H1 (cell line): Measurements from ENCODE around the gene AP2A2. TPM values are rescaled to one million over a fixed set of nuclear protein-coding genes. Genes with fewer than 3 reads are reported as not detected.

ENCODE experiments used
- CTCF ChIA-PET: fragments of 300-600 bp; sonication (Branson Sonifier 250); formaldehyde crosslinking; loops from one replicate; lab custom pipeline; 2021; ENCODE audit not compliant: partially characterized antibody; lab: Charles Lee
- POLR2A ChIA-PET: fragments of 300-600 bp; sonication (Branson Sonifier 250); formaldehyde crosslinking; loops from one replicate; lab custom pipeline; 2021; ENCODE audit warnings: inconsistent platforms; ENCODE audit not compliant: partially characterized antibody; lab: Charles Lee
- DNase-seq, 2 experiments: peaks; one replicate each; pipeline versions ENCODE4 v3.0.0 to v3.0.0-alpha.2; 2010 to 2022; ENCODE audit warnings: low spot score in 2 of 2, low read depth in 1 of 2, mixed read lengths in 1 of 2
- FAIRE-seq: peaks from 2 replicates; lab custom pipeline; 2011; peaks lifted over from hg19 to GRCh38; lab: Jason Lieb, UNC
- H2AFZ ChIP-seq: 2 replicates; pipeline ENCODE4 v1.8.1; 2012; ENCODE audit warnings: low read length, inconsistent platforms
- H2AK5ac ChIP-seq: 2 replicates; pipeline ENCODE4 v1.6.1; 2013; ENCODE audit warnings: low read depth, low read length
- H2BK120ac ChIP-seq: replicated peaks from 2 replicates; pipeline ENCODE3; 2013; ENCODE audit warnings: low read depth, low read length, inconsistent platforms
- H2BK12ac ChIP-seq: 2 replicates; pipeline ENCODE4 v1.6.1; 2013; ENCODE audit warnings: low read depth, low read length
- H2BK15ac ChIP-seq: 2 replicates; pipeline ENCODE4 v1.6.1; 2013; ENCODE audit warnings: low read length
- H2BK20ac ChIP-seq: 2 replicates; pipeline ENCODE4 v1.6.1; 2013; ENCODE audit warnings: low read length
- H2BK5ac ChIP-seq: 2 replicates; pipeline ENCODE4 v1.6.1; 2013; ENCODE audit warnings: low read depth, low read length
- H3K14ac ChIP-seq: 2 replicates; pipeline ENCODE4 v1.6.1; 2013; ENCODE audit warnings: inconsistent platforms; ENCODE audit not compliant: insufficient read length
- H3K18ac ChIP-seq: 2 replicates; pipeline ENCODE4 v1.6.1; 2013; ENCODE audit warnings: low read length; ENCODE audit errors: extremely low read depth
- H3K23ac ChIP-seq: 2 replicates; pipeline ENCODE4 v1.6.1; 2013; ENCODE audit warnings: inconsistent platforms; ENCODE audit not compliant: insufficient read length
- H3K23me2 ChIP-seq: 2 replicates; pipeline ENCODE4 v1.6.1; 2013; ENCODE audit warnings: low read depth, low read length
- H3K27ac ChIP-seq: 2 replicates; pipeline ENCODE4 v1.6.1; 2011; ENCODE audit warnings: low read depth, low read length, inconsistent platforms
- H3K27me3 ChIP-seq, 4 experiments: replicated peaks in 1 of 4; 1 replicate in 1 of 4; 2 replicates in 3 of 4; pipeline versions ENCODE4 v1.6.1 to v1.8.1; 2011 to 2013; ENCODE audit warnings: low read length in 3 of 4, mild to moderate bottlenecking in 3 of 4, inconsistent platforms in 2 of 4, mixed read lengths in 2 of 4, moderate library complexity in 1 of 4; ENCODE audit not compliant: control insufficient read depth in 3 of 4, insufficient read depth in 3 of 4; ENCODE audit errors: extremely low read depth in 1 of 4
- H3K36me3 ChIP-seq, 4 experiments: 2 replicates each; pipeline versions ENCODE4 v1.6.1 to v1.8.1; 2011 to 2013; ENCODE audit warnings: mild to moderate bottlenecking in 4 of 4, low read length in 3 of 4, moderate library complexity in 2 of 4, control low read depth in 1 of 4, inconsistent platforms in 1 of 4; ENCODE audit not compliant: insufficient read depth in 4 of 4, control insufficient read depth in 2 of 4
- H3K4ac ChIP-seq: replicated peaks from 2 replicates; pipeline ENCODE3; 2013; ENCODE audit warnings: low read length, low read depth, mixed read lengths, inconsistent platforms; ENCODE audit not compliant: insufficient read length
- H3K4me1 ChIP-seq, 4 experiments: replicated peaks in 1 of 4; 1 replicate in 1 of 4; 2 replicates in 3 of 4; pipeline versions ENCODE4 v1.6.1 to v1.8.1; 2011 to 2013; ENCODE audit warnings: low read length in 3 of 4, inconsistent platforms in 2 of 4, mixed read lengths in 1 of 4; ENCODE audit not compliant: insufficient read depth in 4 of 4, control insufficient read depth in 3 of 4
- H3K4me2 ChIP-seq, 2 experiments: 2 replicates each; pipeline versions ENCODE4 v1.6.1 to v1.8.1; 2011 to 2013; ENCODE audit warnings: low read depth in 2 of 2, low read length in 2 of 2, control low read depth in 1 of 2, inconsistent platforms in 1 of 2, mild to moderate bottlenecking in 1 of 2; ENCODE audit not compliant: insufficient read depth in 1 of 2
- H3K4me3 ChIP-seq, 4 experiments: fragments of 200-600, 300-600 bp in 1 of 4; sonication (generic), shearing (Covaris generic), sonication (Bioruptor Twin) in 1 of 4; 2 replicates each; pipeline versions ENCODE4 v1.5.1 to v1.8.1; 2011 to 2016; ENCODE audit warnings: low read length in 4 of 4, low read depth in 3 of 4, control low read depth in 2 of 4, inconsistent platforms in 2 of 4, mild to moderate bottlenecking in 2 of 4, mixed read lengths in 1 of 4, moderate library complexity in 1 of 4; ENCODE audit not compliant: insufficient read depth in 2 of 4; ENCODE audit errors: extremely low read depth in 1 of 4
- H3K56ac ChIP-seq: replicated peaks from 2 replicates; pipeline ENCODE3; 2013; ENCODE audit warnings: low read depth, mild to moderate bottlenecking, mixed read lengths, low read length, inconsistent platforms; ENCODE audit not compliant: insufficient read length
- H3K79me1 ChIP-seq: 2 replicates; pipeline ENCODE4 v1.6.1; 2013; ENCODE audit warnings: low read depth, low read length, control low read depth
- H3K79me2 ChIP-seq, 2 experiments: 2 replicates each; pipeline versions ENCODE4 v1.6.1 to v1.8.1; 2012 to 2013; ENCODE audit warnings: low read length in 2 of 2, mild to moderate bottlenecking in 2 of 2, inconsistent platforms in 1 of 2; ENCODE audit not compliant: insufficient read depth in 2 of 2, control insufficient read depth in 1 of 2
- H3K9ac ChIP-seq, 4 experiments: replicated peaks in 1 of 4; 1 replicate in 1 of 4; 2 replicates in 3 of 4; pipeline versions ENCODE4 v1.6.1 to v1.8.1; 2011 to 2013; ENCODE audit warnings: low read depth in 3 of 4, low read length in 3 of 4, control low read depth in 2 of 4, mild to moderate bottlenecking in 2 of 4, moderate library complexity in 2 of 4, inconsistent platforms in 1 of 4; ENCODE audit errors: extremely low read depth in 1 of 4
- H3K9me3 ChIP-seq, 2 experiments: 2 replicates each; pipeline versions ENCODE4 v1.6.1 to v1.8.1; 2012 to 2013; ENCODE audit warnings: mild to moderate bottlenecking in 2 of 2, moderate library complexity in 2 of 2, control low read depth in 1 of 2, inconsistent platforms in 1 of 2, low read depth in 1 of 2, low read length in 1 of 2, mixed read lengths in 1 of 2; ENCODE audit not compliant: insufficient read depth in 2 of 2
- H4K20me1 ChIP-seq, 2 experiments: replicated peaks in 1 of 2; 2 replicates each; pipeline versions ENCODE3 to v1.8.1; 2011 to 2013; ENCODE audit warnings: inconsistent platforms in 2 of 2, low read length in 2 of 2, mild to moderate bottlenecking in 1 of 2; ENCODE audit not compliant: insufficient read depth in 2 of 2, control insufficient read depth in 1 of 2
- H4K5ac ChIP-seq: 2 replicates; pipeline ENCODE4 v1.6.1; 2013; ENCODE audit warnings: low read length, low read depth, mixed read lengths, inconsistent platforms; ENCODE audit not compliant: insufficient read length
- H4K8ac ChIP-seq: 2 replicates; pipeline ENCODE4 v1.8.0; 2013; ENCODE audit warnings: mild to moderate bottlenecking, moderate library complexity, low read length, inconsistent platforms; ENCODE audit not compliant: insufficient read depth; ENCODE audit errors: extremely low read depth
- H4K91ac ChIP-seq: replicated peaks from 2 replicates; pipeline ENCODE3; 2013; ENCODE audit warnings: low read length, mixed read lengths, inconsistent platforms; ENCODE audit not compliant: insufficient read length
- ASH2L ChIP-seq: fragments of 200-600, 300-600 bp; sonication (generic); IDR thresholded peaks from one replicate; pipeline ENCODE4 v1.7.1; 2017; ENCODE audit warnings: low read length
- BACH1 ChIP-seq: IDR thresholded peaks from 2 replicates; pipeline ENCODE4 v1.6.1; 2012; ENCODE audit warnings: low read length, improper control_type of control experiment
- CEBPB ChIP-seq: IDR thresholded peaks from 2 replicates; pipeline ENCODE4 v1.6.1; 2012; ENCODE audit warnings: low read depth, low read length
- POU5F1 ChIP-seq: IDR thresholded peaks from 2 replicates; pipeline ENCODE4 v1.6.1; 2011; ENCODE audit warnings: low read depth, mild to moderate bottlenecking, low read length, moderate library complexity
- SP1 ChIP-seq: IDR thresholded peaks from 2 replicates; pipeline ENCODE4 v1.6.1; 2011; ENCODE audit warnings: low read depth, low read length
- SP4 ChIP-seq: IDR thresholded peaks from 2 replicates; pipeline ENCODE4 v1.6.1; 2012; ENCODE audit warnings: low read length, inconsistent platforms
- TCF12 ChIP-seq: IDR thresholded peaks from 2 replicates; pipeline ENCODE4 v1.6.1; 2011; ENCODE audit warnings: low read depth, mild to moderate bottlenecking, low read length
- WGBS, 2 experiments: shearing (Covaris generic) in 1 of 2; methylation state at CpG; one replicate each; pipeline versions ENCODE4 v1.1.6 to v1.1.7; 2013 to 2015; ENCODE audit warnings: low lambda C conversion rate in 2 of 2, mixed read lengths in 2 of 2, inconsistent platforms in 1 of 2, low coverage in 1 of 2, missing lambda C conversion rate in 1 of 2; ENCODE audit not compliant: insufficient replicate concordance in 2 of 2, insufficient coverage in 1 of 2, insufficient read length in 1 of 2; ENCODE audit errors: extremely low coverage in 1 of 2, missing lambda C conversion rate in 1 of 2; 5-methylcytosine and 5-hydroxymethylcytosine counted together
- polyA plus RNA-seq, 7 experiments: library from polyadenylated mRNA; depleted of rRNA in 3 of 7; stranded (reverse) in 5 of 7; unstranded in 2 of 7; fragments of >200 nt in 5 of 7; fragments of 200-250 nt in 2 of 7; gene quantifications; 1 replicate in 5 of 7; 2 replicates in 1 of 7; 4 replicates in 1 of 7; pipeline versions ENCODE4 v1.2.1 to v1.2.3, GENCODE V29; 2011 to 2013; ENCODE audit warnings: missing spikeins in 2 of 7, mixed read lengths in 2 of 7
- total RNA-seq: library from RNA; stranded (reverse); fragmentation: NEBNext Ultra II Directional; extraction: Animal tissue kit (Norgen Biotek cat#: 25700); gene quantifications from 2 replicates; pipeline ENCODE4 v1.2.1, GENCODE V29; 2021
- TF ChIP-seq, protein P1 (sequence below): IDR thresholded peaks from 2 replicates; pipeline ENCODE4 v1.6.1; 2012; ENCODE audit warnings: inconsistent platforms
- TF ChIP-seq, protein P2 (sequence below), 3 experiments: IDR thresholded peaks; 1 replicate in 2 of 3; 2 replicates in 1 of 3; pipeline versions ENCODE4 v1.5.1 to v1.6.1; 2011; ENCODE audit warnings: low read length in 3 of 3, mild to moderate bottlenecking in 3 of 3, inconsistent platforms in 2 of 3, low read depth in 1 of 3, moderate library complexity in 1 of 3; ENCODE audit not compliant: insufficient read depth in 1 of 3; ENCODE audit errors: control extremely low read depth in 1 of 3

AP2A2 gene
- total and polyA plus RNA-seq, 2 of the 8 experiments (the other 6 are each of a cell fraction or from before 2014, with no cell fraction given) = 50.0 to 65.0 TPM

DNA sequence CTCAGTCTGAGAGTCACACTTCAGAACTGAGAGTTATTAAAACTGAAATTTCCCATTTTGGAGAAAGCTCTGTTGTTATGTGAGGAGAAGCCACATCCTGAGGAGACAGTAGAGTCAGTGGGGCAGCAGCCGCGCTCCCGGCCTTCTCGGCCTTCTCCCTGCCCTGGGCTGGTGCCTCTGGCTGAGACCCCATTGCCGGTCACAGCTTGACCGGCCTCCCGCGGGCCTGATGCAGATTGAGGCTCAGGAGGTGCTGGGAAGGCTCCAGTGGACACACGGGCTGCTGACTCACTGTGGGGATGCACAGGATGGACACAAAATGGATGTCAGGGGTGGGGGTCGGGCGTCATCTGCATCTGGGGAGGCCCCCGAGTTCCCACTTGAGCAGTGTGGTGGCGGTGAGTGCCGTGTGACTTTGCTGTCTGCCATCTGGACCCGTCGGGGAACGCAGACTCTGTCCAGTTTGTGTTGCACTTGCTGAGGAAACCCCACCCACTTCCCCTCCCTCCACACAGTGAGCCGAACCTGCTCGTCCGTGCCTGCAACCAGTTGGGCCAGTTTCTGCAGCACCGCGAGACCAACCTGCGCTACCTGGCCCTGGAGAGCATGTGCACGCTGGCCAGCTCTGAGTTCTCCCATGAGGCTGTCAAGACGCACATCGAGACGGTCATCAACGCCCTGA is 60.7 kb downstream of the AP2A2 start:
- Histone ChIP-seq H3K4me1 (no peaks in the 10 kb centered on the region; a peak in 1 of 7 replicates), H3K27me3 (no peaks in the 10 kb centered on the region), H3K4me2 (no peak overlapping the region), H2AK5ac (no peak overlapping the region), H2BK120ac (no peak overlapping the region), H3K79me2 (no peaks in the 10 kb centered on the region; a peak in 2 of 4 replicates), H3K4ac (no peak overlapping the region), H4K20me1 (peaks cover 0 to 10% of the 10 kb centered on the region in 2 experiments), H3K23ac (no peak overlapping the region), H3K27ac (no peak overlapping the region), H2BK5ac (peak overlapping the region; percentile 44; the same call in 1 of the 2 replicates), H2BK15ac (no peak overlapping the region), H4K5ac (no peak overlapping the region), H2BK12ac (0 out of 2 replicates have a peak overlapping the region, but pooled peaks have one; percentile 9), H3K14ac (no peak overlapping the region), H3K9me3 (no peaks in the 10 kb centered on the region), H4K91ac (no peak overlapping the region), H3K18ac (no peak overlapping the region), H2AFZ (no peak overlapping the region), H3K4me3 (no peak overlapping the region), H4K8ac (no peak overlapping the region), H3K23me2 (no peaks in the 10 kb centered on the region), H3K9ac (no peak overlapping the region), H3K36me3 (peaks cover 12 to 50% (median 38%) of the 10 kb centered on the region in 4 experiments; a peak in 7 of 8 replicates), H2BK20ac (no peak overlapping the region), H3K56ac (no peak overlapping the region), H3K79me1 (0 out of 2 replicates have a peak, but pooled peaks cover 2% of the 10 kb centered on the region)
- DNase-seq (no peak), FAIRE-seq (no peak)
- no peak for TF ChIP-seq SP4
- no peak for TF ChIP-seq POU5F1
- no peak for TF ChIP-seq BACH1
- no peak for TF ChIP-seq ASH2L
- TF ChIP-seq, protein P1, sequence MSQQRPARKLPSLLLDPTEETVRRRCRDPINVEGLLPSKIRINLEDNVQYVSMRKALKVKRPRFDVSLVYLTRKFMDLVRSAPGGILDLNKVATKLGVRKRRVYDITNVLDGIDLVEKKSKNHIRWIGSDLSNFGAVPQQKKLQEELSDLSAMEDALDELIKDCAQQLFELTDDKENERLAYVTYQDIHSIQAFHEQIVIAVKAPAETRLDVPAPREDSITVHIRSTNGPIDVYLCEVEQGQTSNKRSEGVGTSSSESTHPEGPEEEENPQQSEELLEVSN = no peak
- no peak for TF ChIP-seq SP1
- TF ChIP-seq TCF12 = no peak
- TF ChIP-seq CEBPB = no peak
- TF ChIP-seq, protein P2, sequence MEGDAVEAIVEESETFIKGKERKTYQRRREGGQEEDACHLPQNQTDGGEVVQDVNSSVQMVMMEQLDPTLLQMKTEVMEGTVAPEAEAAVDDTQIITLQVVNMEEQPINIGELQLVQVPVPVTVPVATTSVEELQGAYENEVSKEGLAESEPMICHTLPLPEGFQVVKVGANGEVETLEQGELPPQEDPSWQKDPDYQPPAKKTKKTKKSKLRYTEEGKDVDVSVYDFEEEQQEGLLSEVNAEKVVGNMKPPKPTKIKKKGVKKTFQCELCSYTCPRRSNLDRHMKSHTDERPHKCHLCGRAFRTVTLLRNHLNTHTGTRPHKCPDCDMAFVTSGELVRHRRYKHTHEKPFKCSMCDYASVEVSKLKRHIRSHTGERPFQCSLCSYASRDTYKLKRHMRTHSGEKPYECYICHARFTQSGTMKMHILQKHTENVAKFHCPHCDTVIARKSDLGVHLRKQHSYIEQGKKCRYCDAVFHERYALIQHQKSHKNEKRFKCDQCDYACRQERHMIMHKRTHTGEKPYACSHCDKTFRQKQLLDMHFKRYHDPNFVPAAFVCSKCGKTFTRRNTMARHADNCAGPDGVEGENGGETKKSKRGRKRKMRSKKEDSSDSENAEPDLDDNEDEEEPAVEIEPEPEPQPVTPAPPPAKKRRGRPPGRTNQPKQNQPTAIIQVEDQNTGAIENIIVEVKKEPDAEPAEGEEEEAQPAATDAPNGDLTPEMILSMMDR (IDR thresholded peaks at IDR 0.05; ENCODE audit: control extremely low read depth in 1 of 3, insufficient read depth in 1 of 3, low read depth in 1 of 3, low read length in 3 of 3) = no peak
- CTCF ChIA-PET = no interaction called here
- WGBS, 2 experiments = 95% methylated on average over 24 of the region's 28 CpGs; no CpG with 5 or more reads in 1 of the 2 experiments
- POLR2A ChIA-PET = no interaction called here
